ENCODE measurements around the gene RBBP8NL.

DNA sequence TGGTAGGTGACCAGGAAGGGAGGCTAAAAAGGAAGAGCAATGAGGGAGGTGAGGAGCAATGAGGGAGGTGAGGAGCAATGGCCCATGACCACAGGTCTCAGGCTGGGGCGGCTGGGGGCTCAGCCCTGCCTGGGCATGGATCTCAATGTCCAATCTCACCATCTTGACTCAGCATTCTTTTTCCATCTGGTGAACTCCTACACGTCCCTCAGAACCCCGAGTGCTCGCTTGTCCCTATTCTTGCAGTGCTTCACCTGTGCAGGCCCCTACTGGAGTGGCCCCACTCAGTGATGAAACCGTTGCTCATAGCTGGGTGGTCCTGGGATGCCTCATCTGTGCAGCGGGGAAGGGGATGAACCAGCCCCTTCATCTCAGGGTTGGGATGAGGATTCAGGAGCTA, 16.9 kb upstream of the RBBP8NL start:
- TF ChIP-seq, protein P1, sequence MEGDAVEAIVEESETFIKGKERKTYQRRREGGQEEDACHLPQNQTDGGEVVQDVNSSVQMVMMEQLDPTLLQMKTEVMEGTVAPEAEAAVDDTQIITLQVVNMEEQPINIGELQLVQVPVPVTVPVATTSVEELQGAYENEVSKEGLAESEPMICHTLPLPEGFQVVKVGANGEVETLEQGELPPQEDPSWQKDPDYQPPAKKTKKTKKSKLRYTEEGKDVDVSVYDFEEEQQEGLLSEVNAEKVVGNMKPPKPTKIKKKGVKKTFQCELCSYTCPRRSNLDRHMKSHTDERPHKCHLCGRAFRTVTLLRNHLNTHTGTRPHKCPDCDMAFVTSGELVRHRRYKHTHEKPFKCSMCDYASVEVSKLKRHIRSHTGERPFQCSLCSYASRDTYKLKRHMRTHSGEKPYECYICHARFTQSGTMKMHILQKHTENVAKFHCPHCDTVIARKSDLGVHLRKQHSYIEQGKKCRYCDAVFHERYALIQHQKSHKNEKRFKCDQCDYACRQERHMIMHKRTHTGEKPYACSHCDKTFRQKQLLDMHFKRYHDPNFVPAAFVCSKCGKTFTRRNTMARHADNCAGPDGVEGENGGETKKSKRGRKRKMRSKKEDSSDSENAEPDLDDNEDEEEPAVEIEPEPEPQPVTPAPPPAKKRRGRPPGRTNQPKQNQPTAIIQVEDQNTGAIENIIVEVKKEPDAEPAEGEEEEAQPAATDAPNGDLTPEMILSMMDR (IDR thresholded peaks at IDR 0.05), result no peak
- no peak for TF ChIP-seq POLR2A (IDR thresholded peaks at IDR 0.05)

Data from adrenal gland (tissue), 5 donors.